Activated CD4-positive, alpha-beta T cell treated with anti-CD3 and anti-CD28 coated beads, Interleukin-2, amount 50 U/mL, for 4 hours (primary cell): ENCODE results near the gene SGCA.

Experiments
- DNase-seq, 2 experiments: peaks; one replicate each; pipeline ENCODE4 v3.0.0-alpha.2; 2020

The SGCA gene

GRCh38 chr17:50134206-50135110, 31.3 kb upstream of the SGCA start:
- no peak for DNase-seq

GRCh38 chr17:50135316-50136095, 30.3 kb upstream of the SGCA start:
- no peak for DNase-seq

- no peak for DNase-seq
Observed at GRCh38 chr17:50136096-50136687, 29.6 kb upstream of the SGCA start.

GRCh38 chr17:50137042-50137441, 28.8 kb upstream of the SGCA start:
- DNase-seq: no peak

GRCh38 chr17:50139185-50139783, 26.5 kb upstream of the SGCA start:
- DNase-seq: no peak

- DNase-seq: peak; percentile 77 to 81
Observed at GRCh38 chr17:50139950-50140885, 25.6 kb upstream of the SGCA start.

- DNase-seq: no peak
Observed at GRCh38 chr17:50141026-50141744, 24.6 kb upstream of the SGCA start.

- no peak for DNase-seq
Observed at GRCh38 chr17:50141745-50142110, 24.1 kb upstream of the SGCA start.

GRCh38 chr17:50143461-50144176, 22.2 kb upstream of the SGCA start:
- DNase-seq: no peak

GRCh38 chr17:50144355-50144754, 21.4 kb upstream of the SGCA start:
- no peak for DNase-seq

GRCh38 chr17:50144845-50145531, 20.8 kb upstream of the SGCA start:
- DNase-seq: no peak

GRCh38 chr17:50145532-50146229, 20.1 kb upstream of the SGCA start:
- no peak for DNase-seq

GRCh38 chr17:50146230-50146926, 19.4 kb upstream of the SGCA start:
- no peak for DNase-seq

- DNase-seq: no peak
Observed at GRCh38 chr17:50146927-50147665, 18.7 kb upstream of the SGCA start.

- no peak for DNase-seq
Observed at GRCh38 chr17:50147841-50148225, 18.0 kb upstream of the SGCA start.

- peak; percentile 90 to 91 for DNase-seq
Observed at GRCh38 chr17:50148226-50149090, 17.3 kb upstream of the SGCA start.

GRCh38 chr17:50149091-50149416, 16.8 kb upstream of the SGCA start:
- DNase-seq: no peak
